BLaER1 treated with 17β-estradiol and CSF1 and Interleukin-3, amounts not matched to agents 10 nM and 100 nM (cell line): ENCODE measurements around the gene RPS8.
A peak's percentile ranks its signal among the peaks of the same experiment; 100 is the strongest.
"Not testable (repeated sequence)": the region's sequence is repeated elsewhere in the genome, so short reads cannot be mapped to it uniquely, and the experiment has no call there.

Experiments
- H3K27ac ChIP-seq, 11 experiments: shearing (Covaris generic); formaldehyde crosslinking; 2 replicates each; pipeline ENCODE4 v1.8.1; 2022
- H3K27me3 ChIP-seq, 11 experiments: shearing (Covaris generic); formaldehyde crosslinking; 2 replicates each; pipeline ENCODE4 v1.8.1; 2022
- H3K36me3 ChIP-seq, 11 experiments: shearing (Covaris generic); formaldehyde crosslinking; 2 replicates each; pipeline ENCODE4 v1.8.1; 2022
- H3K4me1 ChIP-seq, 10 experiments: shearing (Covaris generic); formaldehyde crosslinking; 2 replicates each; pipeline ENCODE4 v1.8.1; 2022
- H3K4me2 ChIP-seq, 11 experiments: shearing (Covaris generic); formaldehyde crosslinking; 2 replicates each; pipeline ENCODE4 v1.8.1; 2022
- H3K4me3 ChIP-seq, 10 experiments: shearing (Covaris generic); formaldehyde crosslinking; 2 replicates each; pipeline ENCODE4 v1.8.1; 2022
- H3K9ac ChIP-seq, 11 experiments: shearing (Covaris generic); formaldehyde crosslinking; 2 replicates each; pipeline ENCODE4 v1.8.1; 2022
- H3K9me3 ChIP-seq, 11 experiments: shearing (Covaris generic); formaldehyde crosslinking; replicated peaks in 1 of 11; 2 replicates each; pipeline ENCODE4 v1.8.1; 2022
- H4K20me1 ChIP-seq, 11 experiments: shearing (Covaris generic); formaldehyde crosslinking; 2 replicates each; pipeline ENCODE4 v1.8.1; 2022
- Cebpa-rat ChIP-seq, 11 experiments: shearing (Covaris generic); IDR thresholded peaks; 2 replicates each; pipeline ENCODE4 v1.8.1; 2022

The RPS8 gene

GRCh38 chr1:44775078-44775929 lies at the start of gene RPS8:
TSS of gene RPS8 (plus strand) at chr1:44775540. CDS start at chr1:44775597, 57 bp downstream.
- Histone ChIP-seq H3K36me3 (peaks cover 40 to 45% (median 44%) of the 10 kb centered on the region in 11 experiments), H3K27me3 (no peaks in the 10 kb centered on the region), H3K4me1 (peaks cover 35 to 45% (median 40%) of the 10 kb centered on the region in 10 experiments), H3K9ac (peak within 1 kb of the TSS; percentile 89 to 99 (median 96)), H3K4me3 (peak within 1 kb of the TSS; percentile 81 to 97 (median 86)), H3K9me3 (no peaks in the 10 kb centered on the region; a peak in 1 of 22 replicates), H3K4me2 (peak within 1 kb of the TSS; percentile 93 to 99 (median 97)), H4K20me1 (peaks cover 41 to 47% (median 44%) of the 10 kb centered on the region in 11 experiments), H3K27ac (peak within 1 kb of the TSS; percentile 86 to 99 (median 97))
- TF ChIP-seq Cebpa-rat (IDR thresholded peaks at IDR 0.05), result no peak

- Histone ChIP-seq H3K36me3 (no peaks in the 10 kb centered on the region), H3K9me3 (no peaks in the 10 kb centered on the region), H3K9ac (peak within 1 kb of the TSS; percentile 78 to 90 (median 84)), H3K4me3 (peak within 1 kb of the TSS in 6 of 10 experiments; percentile 19 to 48 (median 43); a peak in 12 of 20 replicates), H3K4me1 (peaks cover 41 to 78% (median 55%) of the 10 kb centered on the region in 10 experiments), H3K27ac (peak within 1 kb of the TSS; percentile 70 to 96 (median 91)), H3K27me3 (no peaks in the 10 kb centered on the region), H3K4me2 (peak within 1 kb of the TSS; percentile 62 to 95 (median 69)), H4K20me1 (no peaks in the 10 kb centered on the region)
- peak in 1 of 11 experiments; percentile 68; a peak in 1 of 22 replicates for TF ChIP-seq Cebpa-rat (IDR thresholded peaks at IDR 0.05)
Observed at GRCh38 chr1:44730741-44731512, 44.4 kb upstream of the RPS8 start, which contains the start of gene RNU5D-1. TSS of gene RNU5D-1 (minus strand) at chr1:44731170.

GRCh38 chr1:44733365-44733764 lies 42.0 kb upstream of the RPS8 start:
- H3K4me2 ChIP-seq, result peak overlapping the region; percentile 0 to 39 (median 18); a peak in 10 of 22 replicates
- no peak overlapping the region for H3K4me3 ChIP-seq

GRCh38 chr1:44733784-44734183 lies 41.6 kb upstream of the RPS8 start:
- Histone ChIP-seq H3K4me3 (no peak overlapping the region), H3K27me3 (no peaks in the 10 kb centered on the region), H3K9me3 (peaks cover 0 to 5% (median 0%) of the 10 kb centered on the region in 11 experiments; a peak in 4 of 22 replicates), H3K27ac (no peak overlapping the region; a peak in 1 of 22 replicates), H3K4me1 (peaks cover 33 to 49% (median 38%) of the 10 kb centered on the region in 10 experiments), H3K4me2 (peak overlapping the region in 6 of 11 experiments; percentile 7 to 39 (median 25); a peak in 6 of 22 replicates), H3K36me3 (no peaks in the 10 kb centered on the region), H4K20me1 (no peaks in the 10 kb centered on the region), H3K9ac (no peak overlapping the region)
- no peak for TF ChIP-seq Cebpa-rat (IDR thresholded peaks at IDR 0.05)

More at GRCh38 chr1:44733365-44733764, 42.0 kb upstream of the RPS8 start:
- H3K4me1 ChIP-seq, result peaks cover 37 to 53% (median 42%) of the 10 kb centered on the region in 10 experiments
- H3K27me3 ChIP-seq, result no peaks in the 10 kb centered on the region
- no peak for TF ChIP-seq Cebpa-rat (IDR thresholded peaks at IDR 0.05)
- peaks cover 0 to 4% (median 0%) of the 10 kb centered on the region in 11 experiments; a peak in 4 of 22 replicates for H3K9me3 ChIP-seq
- H4K20me1 ChIP-seq, result no peaks in the 10 kb centered on the region
- peak overlapping the region in 1 of 11 experiments; percentile 10; a peak in 1 of 22 replicates for H3K27ac ChIP-seq
- no peaks in the 10 kb centered on the region for H3K36me3 ChIP-seq
- H3K9ac ChIP-seq, result no peak overlapping the region

- no peak overlapping the region for H3K4me2 ChIP-seq
- H3K4me1 ChIP-seq, result peaks cover 30 to 43% (median 36%) of the 10 kb centered on the region in 10 experiments
- no peak overlapping the region for H3K27ac ChIP-seq
- no peaks in the 10 kb centered on the region for H3K27me3 ChIP-seq
- H4K20me1 ChIP-seq, result no peaks in the 10 kb centered on the region
- H3K9me3 ChIP-seq, result peaks cover 0 to 5% (median 0%) of the 10 kb centered on the region in 11 experiments; a peak in 4 of 22 replicates
- H3K9ac ChIP-seq, result no peak overlapping the region
- TF ChIP-seq Cebpa-rat (IDR thresholded peaks at IDR 0.05), result no peak
- H3K36me3 ChIP-seq, result peaks cover 0 to 4% (median 2%) of the 10 kb centered on the region in 11 experiments; a peak in 8 of 22 replicates
- no peak overlapping the region for H3K4me3 ChIP-seq
Observed at GRCh38 chr1:44735992-44736391, 39.3 kb upstream of the RPS8 start.

- Histone ChIP-seq H4K20me1 (peaks cover 0 to 14% (median 2%) of the 10 kb centered on the region in 11 experiments; a peak in 4 of 22 replicates), H3K27ac (peak overlapping the region; percentile 69 to 90 (median 84)), H3K36me3 (peaks cover 0 to 33% (median 27%) of the 10 kb centered on the region in 11 experiments; a peak in 16 of 22 replicates), H3K9ac (peak overlapping the region; percentile 79 to 89 (median 86)), H3K4me2 (peak overlapping the region; percentile 66 to 99 (median 93)), H3K4me3 (peak overlapping the region; percentile 62 to 87 (median 78)), H3K4me1 (peaks cover 20 to 39% (median 34%) of the 10 kb centered on the region in 10 experiments)
- not testable (repeated sequence) for H3K9me3 ChIP-seq, H3K27me3 ChIP-seq
Observed at GRCh38 chr1:44738953-44739306, 36.4 kb upstream of the RPS8 start.

- TF ChIP-seq Cebpa-rat (IDR thresholded peaks at IDR 0.05), result no peak
- Histone ChIP-seq H3K4me2 (peak within 1 kb of the TSS; percentile 87 to 99 (median 95)), H3K27me3 (no peaks in the 10 kb centered on the region), H3K9me3 (peaks cover 0 to 5% (median 0%) of the 10 kb centered on the region in 11 experiments; a peak in 4 of 22 replicates), H3K36me3 (peaks cover 0 to 39% (median 33%) of the 10 kb centered on the region in 11 experiments; a peak in 18 of 22 replicates), H3K4me1 (peaks cover 20 to 39% (median 33%) of the 10 kb centered on the region in 10 experiments), H3K27ac (peak within 1 kb of the TSS; percentile 69 to 90 (median 84)), H4K20me1 (peaks cover 0 to 20% (median 2%) of the 10 kb centered on the region in 11 experiments; a peak in 4 of 22 replicates), H3K4me3 (peak within 1 kb of the TSS; percentile 62 to 87 (median 78)), H3K9ac (peak within 1 kb of the TSS; percentile 79 to 89 (median 86))
Observed at GRCh38 chr1:44739307-44740178, 35.8 kb upstream of the RPS8 start, which contains the start of gene KIF2C. TSS of gene KIF2C (plus strand) at chr1:44739837. CDS start at chr1:44739933, 96 bp downstream.
